ENCODE measurements around the gene TASL. TPM values are rescaled to one million over a fixed set of nuclear protein-coding genes. Genes with fewer than 3 reads are reported as not detected.

The TASL gene, protein sequence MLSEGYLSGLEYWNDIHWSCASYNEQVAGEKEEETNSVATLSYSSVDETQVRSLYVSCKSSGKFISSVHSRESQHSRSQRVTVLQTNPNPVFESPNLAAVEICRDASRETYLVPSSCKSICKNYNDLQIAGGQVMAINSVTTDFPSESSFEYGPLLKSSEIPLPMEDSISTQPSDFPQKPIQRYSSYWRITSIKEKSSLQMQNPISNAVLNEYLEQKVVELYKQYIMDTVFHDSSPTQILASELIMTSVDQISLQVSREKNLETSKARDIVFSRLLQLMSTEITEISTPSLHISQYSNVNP
- total RNA-seq = under 1 TPM in 1 of 2 donors, not detected in 1; 0.18 TPM

DNA sequence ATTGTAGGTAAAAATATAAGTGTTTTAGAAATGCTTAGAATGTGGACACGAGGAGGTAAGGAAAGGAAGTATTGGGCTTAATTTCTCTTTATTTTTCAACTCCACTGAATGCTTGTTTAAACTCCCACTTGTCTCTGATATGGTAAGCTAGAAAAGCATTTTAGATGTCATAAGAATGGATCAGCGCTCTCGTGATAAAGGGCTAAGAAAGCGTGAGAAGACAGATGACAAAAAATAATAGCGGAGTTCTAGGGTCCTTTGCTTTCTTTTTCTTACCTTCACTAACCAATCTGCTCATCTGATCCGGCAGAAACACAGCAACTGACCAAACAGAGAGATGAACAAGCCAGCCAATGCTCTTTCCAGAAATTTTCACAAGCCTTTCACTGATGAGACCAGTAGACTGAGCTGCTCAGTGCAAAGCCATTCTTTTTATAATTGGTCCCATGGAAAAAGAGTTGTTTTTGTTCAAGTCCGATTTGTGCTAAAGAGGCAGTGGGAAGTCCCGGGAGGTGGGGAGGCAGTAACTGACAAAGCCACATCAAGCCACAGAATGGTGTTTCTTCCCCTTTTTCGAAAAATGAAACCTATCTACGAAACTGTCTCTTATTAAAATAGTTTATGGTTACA, at the start of gene TASL:
TSS of gene TASL (minus strand) at position 405 of the 630 bp plus-strand sequence. CDS start 17,411 bp downstream, outside the sequence.
- Histone ChIP-seq H3K4me3 (no peak within 1 kb of the TSS), H3K4me1 (replicated peaks) (no peaks in the 10 kb centered on the region), H3K27ac (no peak within 1 kb of the TSS), H3K9me3 (no peaks in the 10 kb centered on the region), H3K36me3 (no peaks in the 10 kb centered on the region), H3K27me3 (replicated peaks; ENCODE audit: insufficient read depth) (no peaks in the 10 kb centered on the region)
- no peak for TF ChIP-seq POLR2AphosphoS5 (IDR thresholded peaks at IDR 0.05)
- TF ChIP-seq, protein P1, sequence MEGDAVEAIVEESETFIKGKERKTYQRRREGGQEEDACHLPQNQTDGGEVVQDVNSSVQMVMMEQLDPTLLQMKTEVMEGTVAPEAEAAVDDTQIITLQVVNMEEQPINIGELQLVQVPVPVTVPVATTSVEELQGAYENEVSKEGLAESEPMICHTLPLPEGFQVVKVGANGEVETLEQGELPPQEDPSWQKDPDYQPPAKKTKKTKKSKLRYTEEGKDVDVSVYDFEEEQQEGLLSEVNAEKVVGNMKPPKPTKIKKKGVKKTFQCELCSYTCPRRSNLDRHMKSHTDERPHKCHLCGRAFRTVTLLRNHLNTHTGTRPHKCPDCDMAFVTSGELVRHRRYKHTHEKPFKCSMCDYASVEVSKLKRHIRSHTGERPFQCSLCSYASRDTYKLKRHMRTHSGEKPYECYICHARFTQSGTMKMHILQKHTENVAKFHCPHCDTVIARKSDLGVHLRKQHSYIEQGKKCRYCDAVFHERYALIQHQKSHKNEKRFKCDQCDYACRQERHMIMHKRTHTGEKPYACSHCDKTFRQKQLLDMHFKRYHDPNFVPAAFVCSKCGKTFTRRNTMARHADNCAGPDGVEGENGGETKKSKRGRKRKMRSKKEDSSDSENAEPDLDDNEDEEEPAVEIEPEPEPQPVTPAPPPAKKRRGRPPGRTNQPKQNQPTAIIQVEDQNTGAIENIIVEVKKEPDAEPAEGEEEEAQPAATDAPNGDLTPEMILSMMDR (IDR thresholded peaks at IDR 0.05) = no peak
- TF ChIP-seq POLR2A (IDR thresholded peaks at IDR 0.05) = no peak
- WGBS = 68% methylated on average over 10 of the region's 10 CpGs
- intact Hi-C loops (cut with DNase I) = no loop called here
- DNase-seq (ENCODE audit: low spot score) = no peak

DNA sequence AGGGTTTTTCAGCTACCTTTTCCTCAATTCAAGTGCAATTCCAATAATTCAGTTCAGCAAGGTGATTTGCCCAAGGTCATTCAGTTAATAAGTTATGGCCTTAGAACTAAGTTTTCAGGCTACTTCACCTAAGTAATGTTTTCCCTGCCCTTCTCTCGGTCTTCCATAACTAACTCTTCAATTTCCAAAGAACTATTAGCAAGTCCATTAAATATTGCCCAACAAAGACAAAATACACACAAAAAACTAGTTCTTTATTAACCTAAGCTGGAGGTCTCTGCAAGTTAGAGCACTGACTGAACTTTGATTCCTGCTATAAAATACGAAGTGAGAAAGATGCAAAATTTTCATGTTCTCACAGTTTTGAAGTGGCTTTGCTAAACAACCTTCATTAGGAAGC, 48.8 kb upstream of the TASL start:
- 64% methylated on average over 2 of the region's 2 CpGs for WGBS
- no peak for DNase-seq (ENCODE audit: low spot score)
- no peak overlapping the region for H3K27ac ChIP-seq
- H3K9me3 ChIP-seq = no peaks in the 10 kb centered on the region
- TF ChIP-seq, protein P1 (IDR thresholded peaks at IDR 0.05) = no peak
- TF ChIP-seq POLR2A (IDR thresholded peaks at IDR 0.05) (no peak), POLR2AphosphoS5 (IDR thresholded peaks at IDR 0.05) (no peak)
- H3K4me1 ChIP-seq (replicated peaks) = no peaks in the 10 kb centered on the region
- no peak overlapping the region for H3K4me3 ChIP-seq
- intact Hi-C loops (cut with DNase I) = no loop called here
- no peaks in the 10 kb centered on the region for H3K36me3 ChIP-seq
- no peaks in the 10 kb centered on the region for H3K27me3 ChIP-seq (replicated peaks; ENCODE audit: insufficient read depth)

DNA sequence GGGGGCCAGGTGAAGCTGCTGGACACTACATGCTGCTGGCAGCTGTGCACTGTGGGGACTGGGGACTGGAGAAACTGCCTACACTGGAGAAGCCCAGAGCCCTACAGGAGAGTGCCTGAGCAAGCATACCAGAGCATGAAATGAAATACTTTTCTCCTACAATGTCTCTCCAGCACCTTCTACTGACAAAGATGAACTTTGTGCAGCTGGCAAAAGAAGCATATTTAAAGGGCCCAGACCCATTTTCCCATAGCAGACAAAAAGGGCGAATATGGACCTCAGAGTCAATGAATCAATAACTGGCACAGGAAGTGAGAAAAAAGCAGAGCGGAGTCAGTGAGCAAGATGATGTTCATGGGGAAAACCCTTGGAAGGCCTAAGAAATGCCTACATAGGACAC, 44.8 kb upstream of the TASL start:
- Histone ChIP-seq H3K27ac (no peak overlapping the region), H3K9me3 (no peaks in the 10 kb centered on the region), H3K4me3 (no peak overlapping the region), H3K4me1 (replicated peaks) (no peaks in the 10 kb centered on the region), H3K36me3 (no peaks in the 10 kb centered on the region), H3K27me3 (replicated peaks; ENCODE audit: insufficient read depth) (no peaks in the 10 kb centered on the region)
- 81% methylated on average over 2 of the region's 2 CpGs for WGBS
- TF ChIP-seq POLR2A (IDR thresholded peaks at IDR 0.05) = no peak
- TF ChIP-seq, protein P1 (IDR thresholded peaks at IDR 0.05) = no peak
- no peak for TF ChIP-seq POLR2AphosphoS5 (IDR thresholded peaks at IDR 0.05)
- DNase-seq (ENCODE audit: low spot score) = no peak
- intact Hi-C loops (cut with DNase I) = no loop called here

DNA sequence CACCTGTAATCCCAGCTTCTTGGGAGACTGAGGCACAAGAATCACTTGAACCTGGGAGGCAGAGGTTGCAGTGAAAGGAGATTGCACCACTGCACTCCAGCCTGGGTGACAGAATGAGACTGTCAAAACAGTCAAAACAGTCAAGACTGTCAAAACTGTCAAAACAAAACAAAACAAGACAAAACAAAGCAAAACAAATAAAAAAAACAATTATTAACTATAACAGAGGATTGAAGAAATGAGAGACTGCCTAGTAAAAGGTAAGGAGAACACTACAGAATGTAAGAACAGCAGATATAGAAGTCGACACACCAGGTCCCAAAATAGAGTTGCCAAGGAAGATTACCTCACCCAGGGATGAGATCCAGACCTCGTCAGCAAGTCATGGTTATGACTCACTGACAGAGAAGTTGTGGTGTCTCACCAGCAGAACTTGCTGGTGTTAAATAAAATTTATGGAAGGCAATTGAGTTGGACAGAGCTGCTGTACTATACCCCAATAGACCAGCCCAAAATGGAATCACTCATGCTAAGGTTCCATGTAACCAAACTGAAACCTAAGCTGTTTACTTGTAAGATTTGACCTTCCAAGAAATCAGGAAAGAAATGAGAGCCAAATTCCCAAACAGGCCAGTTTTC, 43.5 kb upstream of the TASL start:
- intact Hi-C loops (cut with DNase I) = no loop called here
- H3K36me3 ChIP-seq = no peaks in the 10 kb centered on the region
- no peak overlapping the region for H3K27ac ChIP-seq
- H3K9me3 ChIP-seq = no peaks in the 10 kb centered on the region
- TF ChIP-seq POLR2A (IDR thresholded peaks at IDR 0.05) (no peak), POLR2AphosphoS5 (IDR thresholded peaks at IDR 0.05) (no peak)
- no peak overlapping the region for H3K4me3 ChIP-seq
- no peak for DNase-seq (ENCODE audit: low spot score)
- 31% methylated on average over 2 of the region's 2 CpGs for WGBS
- H3K27me3 ChIP-seq (replicated peaks; ENCODE audit: insufficient read depth) = no peaks in the 10 kb centered on the region
- H3K4me1 ChIP-seq (replicated peaks) = no peaks in the 10 kb centered on the region

DNA sequence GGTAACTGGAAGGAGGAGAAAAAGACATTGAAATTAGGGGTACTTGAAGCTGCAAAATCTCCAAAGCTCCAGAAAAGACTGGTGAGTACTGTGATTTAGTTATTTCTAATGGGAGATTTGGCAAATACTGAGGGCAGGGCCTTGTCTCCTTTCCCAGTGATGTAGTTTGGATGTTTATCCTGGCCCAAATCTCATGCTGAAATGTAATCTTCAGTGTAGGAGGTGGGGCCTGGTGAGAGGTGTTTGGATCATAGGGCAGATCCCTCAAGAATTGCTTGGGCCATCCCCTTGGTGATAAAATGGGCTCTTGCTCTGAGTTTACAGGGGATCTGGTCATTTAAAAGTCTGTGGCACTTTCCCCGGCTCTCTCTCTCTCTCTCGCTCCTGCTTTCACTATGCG, 42.6 kb upstream of the TASL start:
- DNase-seq (ENCODE audit: low spot score) = no peak
- no peak overlapping the region for H3K27ac ChIP-seq
- intact Hi-C loops (cut with DNase I) = no loop called here

More for the DNA sequence above, 42.6 kb upstream of the TASL start:
- H3K27me3 ChIP-seq (replicated peaks; ENCODE audit: insufficient read depth) = no peaks in the 10 kb centered on the region
- H3K36me3 ChIP-seq = no peaks in the 10 kb centered on the region
- H3K4me3 ChIP-seq = no peak overlapping the region
- no peaks in the 10 kb centered on the region for H3K4me1 ChIP-seq (replicated peaks)
- 84% methylated on average over 3 of the region's 3 CpGs for WGBS
- no peaks in the 10 kb centered on the region for H3K9me3 ChIP-seq
- TF ChIP-seq POLR2A (IDR thresholded peaks at IDR 0.05) (no peak), POLR2AphosphoS5 (IDR thresholded peaks at IDR 0.05) (no peak)
- TF ChIP-seq, protein P1 (IDR thresholded peaks at IDR 0.05) = no peak

Data from prostate gland (tissue), 2 donors.